Activated naive CD8-positive, alpha-beta T cell treated with anti-CD3 and anti-CD28 coated beads, Interleukin-2, amount 10 ng/mL, durations not matched to agents 7 days and 5 days (primary cell): Measurements from ENCODE around the gene DYDC2. TPM values are rescaled to one million over a fixed set of nuclear protein-coding genes. Genes with fewer than 3 reads are reported as not detected.

Experiments used
- ATAC-seq: fragments of 150-1000 bp; cut with Tn5 transposase; one replicate; pipeline ENCODE4 v1.10.0; 2021; ENCODE audit warnings: low read depth, moderate library complexity
- POLR2A ChIA-PET: fragments of 350-600 bp; sonication (Branson Sonifier 250); formaldehyde crosslinking; loops from one replicate; lab custom pipeline; 2021; ENCODE audit warnings: antibody characterized with exemption; lab: Charles Lee
- DNase-seq: peaks from one replicate; pipeline ENCODE4 v3.0.0; 2021
- H3K27ac Mint-ChIP-seq: one replicate; pipeline ENCODE4 v1.8.0; 2022; ENCODE audit warnings: mild to moderate bottlenecking, mixed read lengths
- H3K27me3 Mint-ChIP-seq: one replicate; pipeline ENCODE4 v1.8.0; 2022; ENCODE audit warnings: mild to moderate bottlenecking, moderate library complexity, mixed read lengths
- H3K36me3 Mint-ChIP-seq: one replicate; pipeline ENCODE4 v1.8.0; 2021; ENCODE audit warnings: mild to moderate bottlenecking, mixed read lengths
- H3K4me1 Mint-ChIP-seq: one replicate; pipeline ENCODE4 v1.8.0; 2021; ENCODE audit warnings: mixed read lengths
- H3K4me3 Mint-ChIP-seq: one replicate; pipeline ENCODE4 v1.8.0; 2022; ENCODE audit warnings: mild to moderate bottlenecking, moderate library complexity, mixed read lengths
- H3K9me3 Mint-ChIP-seq: one replicate; pipeline ENCODE4 v1.8.0; 2021; ENCODE audit warnings: mixed read lengths
- total RNA-seq, 2 experiments: library from RNA; stranded (reverse); gene quantifications; one replicate each; pipeline ENCODE4 v1.2.3, GENCODE V29; 2021

DYDC2 gene
- total RNA-seq, 2 experiments from 2014 or later: not detected

- H3K4me1 Mint-ChIP-seq: peaks cover 8% of the 10 kb centered on the region
- no peaks in the 10 kb centered on the region for H3K36me3 Mint-ChIP-seq
- H3K9me3 Mint-ChIP-seq: no peaks in the 10 kb centered on the region
- H3K27me3 Mint-ChIP-seq: peaks cover 12% of the 10 kb centered on the region
- peak; percentile 60 for ATAC-seq
- peak; percentile 49 for DNase-seq
- POLR2A ChIA-PET: interaction anchor here (0.6 kb wide), 1 partner anchor 14 kb away, joined by 4 read pairs; no protein-coding TSS in a partner anchor
- no peak overlapping the region for H3K27ac Mint-ChIP-seq
- peak overlapping the region; percentile 48 for H3K4me3 Mint-ChIP-seq
These were observed 26.4 kb downstream of the DYDC2 start for GRCh38 chr10:80382989-80383388.

DNA sequence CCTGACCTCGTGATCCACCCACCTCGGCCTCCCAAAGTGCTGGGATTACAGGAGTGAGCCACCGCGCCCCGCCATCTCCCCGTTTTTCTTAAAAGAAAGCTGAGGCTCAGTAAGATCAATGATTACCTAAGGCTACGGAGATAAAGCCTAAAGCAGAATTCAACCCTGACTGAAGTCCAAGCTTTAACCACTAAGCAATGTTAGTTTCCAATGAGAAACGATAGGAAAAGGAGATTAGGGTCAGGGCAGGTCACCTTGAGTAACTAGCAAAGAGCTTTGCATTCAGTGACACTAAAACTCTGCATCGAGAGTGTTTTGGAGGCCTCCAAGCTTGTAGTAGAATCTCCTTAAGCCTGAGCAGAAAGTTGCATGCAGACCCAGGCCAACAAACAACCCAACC is 34.2 kb downstream of the DYDC2 start:
- no peak overlapping the region for H3K4me3 Mint-ChIP-seq
- H3K27ac Mint-ChIP-seq: no peak overlapping the region
- no peaks in the 10 kb centered on the region for H3K4me1 Mint-ChIP-seq
- no peak for ATAC-seq
- H3K36me3 Mint-ChIP-seq: no peaks in the 10 kb centered on the region
- no peak for DNase-seq
- no peaks in the 10 kb centered on the region for H3K9me3 Mint-ChIP-seq
- POLR2A ChIA-PET: no interaction called here
- peaks cover 11% of the 10 kb centered on the region for H3K27me3 Mint-ChIP-seq

GRCh38 chr10:80392250-80392649 is 35.7 kb downstream of the DYDC2 start:
- DNase-seq (no peak), ATAC-seq (no peak)
- H3K9me3 Mint-ChIP-seq: no peaks in the 10 kb centered on the region
- no peaks in the 10 kb centered on the region for H3K36me3 Mint-ChIP-seq
- no peak overlapping the region for H3K4me3 Mint-ChIP-seq
- peaks cover 18% of the 10 kb centered on the region for H3K27me3 Mint-ChIP-seq
- no peaks in the 10 kb centered on the region for H3K4me1 Mint-ChIP-seq
- no peak overlapping the region for H3K27ac Mint-ChIP-seq
- POLR2A ChIA-PET: no interaction called here

DNA sequence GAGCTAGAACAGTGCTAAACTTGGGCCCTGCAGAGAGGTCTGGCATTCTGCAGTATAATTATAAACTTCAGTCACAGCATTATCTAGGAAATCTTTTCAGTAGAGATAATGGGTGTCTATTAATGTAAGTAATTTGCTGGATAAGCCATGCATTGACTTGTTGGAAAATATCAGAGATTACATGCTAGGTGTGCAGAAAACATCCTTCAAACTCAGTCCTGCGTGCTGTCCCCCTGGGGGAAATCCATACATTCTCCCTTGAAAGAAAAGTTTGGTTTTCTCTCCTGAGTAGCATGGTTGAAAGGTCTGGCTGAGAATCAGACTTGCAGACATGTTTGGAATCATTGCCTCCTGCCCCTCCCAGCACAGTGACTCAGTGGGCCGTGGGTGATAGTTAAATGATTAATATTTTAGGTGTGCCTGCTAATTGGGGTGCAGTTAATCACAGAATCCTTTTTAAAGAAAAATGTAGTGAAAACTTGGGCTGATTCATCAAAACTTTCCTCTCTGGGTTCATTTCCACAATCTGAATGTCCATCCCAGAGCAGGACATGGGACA is 37.9 kb downstream of the DYDC2 start:
- H3K4me1 Mint-ChIP-seq: no peaks in the 10 kb centered on the region
- no peak overlapping the region for H3K27ac Mint-ChIP-seq
- peaks cover 22% of the 10 kb centered on the region for H3K27me3 Mint-ChIP-seq
- no peak overlapping the region for H3K4me3 Mint-ChIP-seq
- POLR2A ChIA-PET: no interaction called here
- ATAC-seq (no peak), DNase-seq (no peak)
- no peaks in the 10 kb centered on the region for H3K36me3 Mint-ChIP-seq
- no peaks in the 10 kb centered on the region for H3K9me3 Mint-ChIP-seq

GRCh38 chr10:80397014-80397413 is 40.4 kb downstream of the DYDC2 start:
- Mint-ChIP-seq H3K27me3 (peaks cover 25% of the 10 kb centered on the region), H3K27ac (no peak overlapping the region), H3K36me3 (no peaks in the 10 kb centered on the region), H3K9me3 (no peaks in the 10 kb centered on the region), H3K4me3 (no peak overlapping the region), H3K4me1 (no peaks in the 10 kb centered on the region)
- DNase-seq (no peak), ATAC-seq (no peak)
- POLR2A ChIA-PET: interaction anchor here (0.7 kb wide), 1 partner anchor 14 kb away, joined by 4 read pairs; no protein-coding TSS in a partner anchor

DNA sequence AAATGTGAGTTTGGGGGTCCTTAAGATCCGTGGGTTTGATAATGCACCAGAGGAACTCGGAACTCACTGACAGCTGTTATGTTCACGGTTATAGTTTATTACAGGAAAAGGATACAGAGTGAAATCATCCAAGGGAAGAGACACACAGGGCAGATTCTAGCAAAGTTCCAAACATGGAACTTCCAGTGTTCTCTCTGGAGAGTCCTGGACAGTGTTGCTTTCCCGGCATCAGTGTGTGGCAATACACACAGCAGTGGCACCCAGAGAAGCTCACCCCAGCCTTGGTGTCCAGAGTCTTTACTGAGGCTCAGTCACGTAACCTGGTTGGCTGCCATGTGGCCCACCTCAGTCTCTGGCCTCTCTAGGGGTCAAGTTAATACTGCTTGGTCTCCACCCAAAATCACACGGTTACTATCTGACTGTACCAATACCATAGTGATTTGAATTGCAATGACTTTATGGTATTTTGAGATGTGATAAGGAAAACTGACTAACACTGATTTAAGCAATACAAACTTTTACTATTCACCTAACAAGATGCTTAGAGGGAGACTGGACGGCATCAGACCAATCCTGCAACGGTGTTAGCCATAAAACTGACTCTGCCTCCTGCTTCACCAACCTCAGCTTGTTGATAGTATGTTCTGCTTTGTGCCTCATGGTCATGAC is 43.7 kb downstream of the DYDC2 start:
- Mint-ChIP-seq H3K4me3 (no peak overlapping the region), H3K4me1 (no peaks in the 10 kb centered on the region), H3K27me3 (peaks cover 25% of the 10 kb centered on the region), H3K27ac (no peak overlapping the region), H3K9me3 (no peaks in the 10 kb centered on the region), H3K36me3 (no peaks in the 10 kb centered on the region)
- POLR2A ChIA-PET: no interaction called here
- DNase-seq (no peak), ATAC-seq (no peak)

- ATAC-seq: no peak
- Mint-ChIP-seq H3K27ac (no peak overlapping the region), H3K4me3 (no peak overlapping the region), H3K4me1 (peaks cover 11% of the 10 kb centered on the region), H3K27me3 (peaks cover 19% of the 10 kb centered on the region), H3K9me3 (no peaks in the 10 kb centered on the region), H3K36me3 (no peaks in the 10 kb centered on the region)
- POLR2A ChIA-PET: no interaction called here
- DNase-seq: no peak
These were observed 48.5 kb downstream of the DYDC2 start for GRCh38 chr10:80405035-80405434.

- POLR2A ChIA-PET: no interaction called here
- ATAC-seq (no peak), DNase-seq (no peak)
- H3K4me3 Mint-ChIP-seq: no peak overlapping the region
- no peaks in the 10 kb centered on the region for H3K9me3 Mint-ChIP-seq
- no peaks in the 10 kb centered on the region for H3K36me3 Mint-ChIP-seq
- no peak overlapping the region for H3K27ac Mint-ChIP-seq
- H3K4me1 Mint-ChIP-seq: peaks cover 11% of the 10 kb centered on the region
- peaks cover 19% of the 10 kb centered on the region for H3K27me3 Mint-ChIP-seq
These were observed 49.0 kb downstream of the DYDC2 start for GRCh38 chr10:80405626-80406025.

GRCh38 chr10:80406204-80406603 is 49.6 kb downstream of the DYDC2 start:
- no peak overlapping the region for H3K27ac Mint-ChIP-seq
- peaks cover 19% of the 10 kb centered on the region for H3K27me3 Mint-ChIP-seq
- ATAC-seq (no peak), DNase-seq (no peak)
- H3K4me1 Mint-ChIP-seq: peaks cover 11% of the 10 kb centered on the region
- POLR2A ChIA-PET: no interaction called here
- H3K4me3 Mint-ChIP-seq: no peak overlapping the region
- no peaks in the 10 kb centered on the region for H3K36me3 Mint-ChIP-seq
- no peaks in the 10 kb centered on the region for H3K9me3 Mint-ChIP-seq

DNA sequence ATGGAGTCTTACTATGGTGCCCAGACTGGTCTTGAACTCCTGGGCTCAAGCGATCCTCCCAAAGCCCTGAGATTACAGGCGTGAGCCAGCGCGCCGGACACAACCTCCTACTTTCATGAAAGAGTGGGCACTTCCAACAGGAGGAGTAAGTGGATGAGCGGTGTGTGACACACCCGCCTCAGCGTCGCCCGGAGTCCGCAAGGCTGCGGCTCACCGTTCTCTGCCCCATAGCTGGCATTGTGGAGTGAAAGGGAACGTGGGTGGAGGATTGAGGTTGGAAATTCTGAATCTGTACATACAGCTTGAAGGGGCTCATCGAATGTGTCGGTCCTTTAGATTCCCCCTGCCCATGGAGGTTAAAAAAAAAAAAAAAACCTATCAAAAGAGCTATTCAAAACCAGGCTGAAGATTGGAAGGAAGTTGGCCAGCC is 51.2 kb downstream of the DYDC2 start:
- peak overlapping the region; percentile 84 for H3K4me3 Mint-ChIP-seq
- peaks cover 19% of the 10 kb centered on the region for H3K27me3 Mint-ChIP-seq
- peaks cover 20% of the 10 kb centered on the region for H3K4me1 Mint-ChIP-seq
- H3K36me3 Mint-ChIP-seq: no peaks in the 10 kb centered on the region
- no peaks in the 10 kb centered on the region for H3K9me3 Mint-ChIP-seq
- peak overlapping the region; percentile 18 for H3K27ac Mint-ChIP-seq
- ATAC-seq: peak; percentile 24
- peak; percentile 36 for DNase-seq
- POLR2A ChIA-PET: interaction anchor here (0.7 to 1.4 kb wide), 7 partner anchors 11 to 149 kb away, joined by 3 to 7 read pairs (median 3); no protein-coding TSS in a partner anchor

GRCh38 chr10:80408242-80409101 is 51.9 kb downstream of the DYDC2 start, which contains the start of gene PRXL2A:
PRXL2A (plus strand) TSS chr10:80408551; CDS start chr10:80420468, 11,917 bp downstream.
- Mint-ChIP-seq H3K4me1 (peaks cover 25% of the 10 kb centered on the region), H3K4me3 (peak within 1 kb of the TSS; percentile 84), H3K9me3 (no peaks in the 10 kb centered on the region), H3K27ac (peak within 1 kb of the TSS; percentile 18), H3K36me3 (no peaks in the 10 kb centered on the region), H3K27me3 (peaks cover 19% of the 10 kb centered on the region)
- ATAC-seq (peak; percentile 97), DNase-seq (peak; percentile 91)
- POLR2A ChIA-PET: interaction anchor here (0.7 to 1.4 kb wide), 7 partner anchors 10 to 149 kb away, joined by 3 to 7 read pairs (median 3); no protein-coding TSS in a partner anchor

GRCh38 chr10:80409121-80409520 is 52.5 kb downstream of the DYDC2 start:
- POLR2A ChIA-PET: no interaction called here
- H3K4me3 Mint-ChIP-seq: peak overlapping the region; percentile 84
- no peak for DNase-seq
- no peak overlapping the region for H3K27ac Mint-ChIP-seq
- peaks cover 25% of the 10 kb centered on the region for H3K4me1 Mint-ChIP-seq
- ATAC-seq: no peak
- H3K9me3 Mint-ChIP-seq: no peaks in the 10 kb centered on the region
- H3K36me3 Mint-ChIP-seq: no peaks in the 10 kb centered on the region
- H3K27me3 Mint-ChIP-seq: peaks cover 19% of the 10 kb centered on the region

- Mint-ChIP-seq H3K4me3 (no peak overlapping the region), H3K4me1 (peaks cover 25% of the 10 kb centered on the region), H3K9me3 (no peaks in the 10 kb centered on the region), H3K27ac (no peak overlapping the region), H3K27me3 (peaks cover 17% of the 10 kb centered on the region), H3K36me3 (no peaks in the 10 kb centered on the region)
- no peak for ATAC-seq
- no peak for DNase-seq
- POLR2A ChIA-PET: no interaction called here
These were observed 53.5 kb downstream of the DYDC2 start for GRCh38 chr10:80410122-80410521.
